Tibial nerve (tissue), 4 donors: ENCODE results near the gene MRGPRD. TPM values are rescaled to one million over a fixed set of nuclear protein-coding genes. Genes with fewer than 3 reads are reported as not detected.

Source experiments
- DNase-seq, 2 donors: peaks; one replicate each; pipeline ENCODE4 v3.0.0-alpha.2; 2019; ENCODE audit warnings: low spot score in 2 of 2
- H3K27ac ChIP-seq, 4 donors: fragments of 200-600 bp; sonication (generic) in 3 of 4; one replicate each; pipeline ENCODE4 v1.5.1; 2017 to 2019; ENCODE audit warnings: mild to moderate bottlenecking in 1 of 4
- H3K27me3 ChIP-seq, 2 donors: fragments of 200-600 bp; sonication (generic) in 1 of 2; one replicate each; pipeline versions ENCODE4 v1.5.1 to v1.6.0; 2017 to 2019
- H3K36me3 ChIP-seq, 3 donors: fragments of 200-600 bp; sonication (generic); one replicate each; pipeline ENCODE4 v1.5.1; 2018 to 2019
- H3K4me1 ChIP-seq, 4 donors: fragments of 200-600 bp; sonication (generic) in 3 of 4; one replicate each; pipeline ENCODE4 v1.5.1; 2017 to 2019
- H3K4me3 ChIP-seq, 4 donors: fragments of 200-600 bp; sonication (generic) in 3 of 4; one replicate each; pipeline ENCODE4 v1.5.1; 2017 to 2019; ENCODE audit warnings: mild to moderate bottlenecking in 1 of 4, moderate library complexity in 1 of 4
- H3K9me3 ChIP-seq, 4 donors: fragments of 200-600 bp; sonication (generic) in 3 of 4; one replicate each; pipeline ENCODE4 v1.5.1; 2017 to 2019
- CTCF ChIP-seq, 5 experiments: fragments of 200-600 bp in 3 of 5; fragments of 450-650 bp in 2 of 5; sonication (generic) in 3 of 5; IDR thresholded peaks; one replicate each; pipeline ENCODE4 v1.5.1; 2016 to 2019; ENCODE audit warnings: antibody characterized with exemption in 5 of 5, mild to moderate bottlenecking in 3 of 5, moderate library complexity in 2 of 5
- EP300 ChIP-seq, 2 donors: sonication (generic); formaldehyde crosslinking; IDR thresholded peaks; one replicate each; pipeline ENCODE4 v1.6.1; 2017; ENCODE audit warnings: antibody characterized with exemption in 2 of 2, mild to moderate bottlenecking in 1 of 2
- POLR2A ChIP-seq, 2 donors: fragments of 450-650 bp; IDR thresholded peaks; one replicate each; pipeline ENCODE4 v1.6.1; 2017; ENCODE audit warnings: antibody characterized with exemption in 2 of 2, mild to moderate bottlenecking in 2 of 2, moderate library complexity in 2 of 2
- whole genome bisulfite sequencing, 2 donors: methylation state at CpG; one replicate each; pipeline ENCODE4 v1.1.5; 2018; 5-methylcytosine and 5-hydroxymethylcytosine counted together
- total RNA-seq, 4 donors: library from RNA; depleted of rRNA; stranded (reverse); fragments of >200 nt; gene quantifications; one replicate each; pipeline ENCODE4 v1.1.0, GENCODE V29; 2016

MRGPRD gene
- total RNA-seq, 4 donors from 2014 or later = not detected

- 54% methylated on average over 4 of the region's 4 CpGs for WGBS, 2 donors
- H3K4me3 ChIP-seq = no peak overlapping the region
- no peak for TF ChIP-seq POLR2A (IDR thresholded peaks at IDR 0.05)
- TF ChIP-seq EP300 (IDR thresholded peaks at IDR 0.05) = no peak
- TF ChIP-seq CTCF (IDR thresholded peaks at IDR 0.05) = no peak
- no peaks in the 10 kb centered on the region for H3K9me3 ChIP-seq
- H3K27ac ChIP-seq = no peak overlapping the region
- no peaks in the 10 kb centered on the region for H3K27me3 ChIP-seq
- H3K36me3 ChIP-seq = no peaks in the 10 kb centered on the region
- peaks cover 0 to 43% (median 0%) of the 10 kb centered on the region in 4 donors for H3K4me1 ChIP-seq
- DNase-seq = no peak
These were observed 7.6 kb downstream of the MRGPRD start for GRCh38 chr11:68973219-68973618.

- no peaks in the 10 kb centered on the region for H3K36me3 ChIP-seq
- H3K27me3 ChIP-seq = no peaks in the 10 kb centered on the region
- H3K4me1 ChIP-seq = peaks cover 0 to 23% (median 0%) of the 10 kb centered on the region in 4 donors
- WGBS, 2 donors = 87 to 88% methylated on average over 8 of the region's 8 CpGs
- no peaks in the 10 kb centered on the region for H3K9me3 ChIP-seq
- TF ChIP-seq POLR2A (IDR thresholded peaks at IDR 0.05) (no peak), EP300 (IDR thresholded peaks at IDR 0.05) (no peak), CTCF (IDR thresholded peaks at IDR 0.05) (no peak)
- H3K4me3 ChIP-seq = no peak overlapping the region
- no peak for DNase-seq
- no peak overlapping the region for H3K27ac ChIP-seq
These were observed 9.7 kb downstream of the MRGPRD start for GRCh38 chr11:68970921-68971636.

- Histone ChIP-seq H3K9me3 (no peaks in the 10 kb centered on the region), H3K27me3 (no peaks in the 10 kb centered on the region), H3K36me3 (no peaks in the 10 kb centered on the region), H3K27ac (no peak overlapping the region), H3K4me1 (peaks cover 0 to 12% (median 0%) of the 10 kb centered on the region in 4 donors), H3K4me3 (no peak overlapping the region)
- no peak for DNase-seq
- TF ChIP-seq POLR2A (IDR thresholded peaks at IDR 0.05) = no peak
- TF ChIP-seq EP300 (IDR thresholded peaks at IDR 0.05) = no peak
- TF ChIP-seq CTCF (IDR thresholded peaks at IDR 0.05) = no peak
- whole genome bisulfite sequencing, 2 donors = 69 to 72% methylated on average over 8 of the region's 8 CpGs
These were observed 11.4 kb downstream of the MRGPRD start for GRCh38 chr11:68969386-68969785.

GRCh38 chr11:68968306-68969250 is 12.2 kb downstream of the MRGPRD start:
- H3K9me3 ChIP-seq = no peaks in the 10 kb centered on the region

More at GRCh38 chr11:68968306-68969250, 12.2 kb downstream of the MRGPRD start:
- Histone ChIP-seq H3K4me1 (peaks cover 0 to 5% (median 0%) of the 10 kb centered on the region in 4 donors), H3K36me3 (no peaks in the 10 kb centered on the region), H3K27ac (no peak overlapping the region), H3K27me3 (no peaks in the 10 kb centered on the region), H3K4me3 (no peak overlapping the region)
- TF ChIP-seq POLR2A (IDR thresholded peaks at IDR 0.05) = no peak
- no peak for TF ChIP-seq EP300 (IDR thresholded peaks at IDR 0.05)
- no peak for TF ChIP-seq CTCF (IDR thresholded peaks at IDR 0.05)
- DNase-seq = no peak
- 70 to 71% methylated on average over 29 of the region's 29 CpGs for WGBS, 2 donors
